Calu3 (cell line): ENCODE results near the gene COPB1. TPM values are rescaled to one million over a fixed set of nuclear protein-coding genes. Genes with fewer than 3 reads are reported as not detected.
A peak's percentile ranks its signal among the peaks of the same experiment; 100 is the strongest.

ENCODE experiments used
- BruUV-seq: library from RNA; stranded (reverse); fragments of 400-500 nt; replicated peaks from 2 replicates; lab custom pipeline; 2021; lab: Mats Ljungman, UMichigan
- CTCF ChIA-PET: fragments of 300-600 bp; sonication (Branson Sonifier 250); formaldehyde crosslinking; loops from one replicate; lab custom pipeline; 2022; ENCODE audit warnings: antibody characterized with exemption; lab: Charles Lee
- DNase-seq: peaks from one replicate; pipeline ENCODE4 v3.0.0; 2022
- H3K27ac Mint-ChIP-seq: one replicate; pipeline ENCODE4 v1.8.0; 2022; ENCODE audit warnings: mixed read lengths; ENCODE audit not compliant: unreplicated experiment
- H3K27me3 Mint-ChIP-seq: one replicate; pipeline ENCODE4 v1.8.0; 2022; ENCODE audit warnings: mixed read lengths; ENCODE audit not compliant: unreplicated experiment
- H3K36me3 Mint-ChIP-seq: one replicate; pipeline ENCODE4 v1.8.0; 2022; ENCODE audit warnings: mild to moderate bottlenecking, moderate library complexity, mixed read lengths; ENCODE audit not compliant: insufficient read depth, unreplicated experiment
- H3K4me1 Mint-ChIP-seq: one replicate; pipeline ENCODE4 v1.8.0; 2022; ENCODE audit warnings: mild to moderate bottlenecking, low read depth, mixed read lengths; ENCODE audit not compliant: unreplicated experiment
- H3K4me3 Mint-ChIP-seq: one replicate; pipeline ENCODE4 v1.8.0; 2022; ENCODE audit warnings: mild to moderate bottlenecking, low read depth, moderate library complexity, mixed read lengths; ENCODE audit not compliant: unreplicated experiment
- H3K9me3 Mint-ChIP-seq: one replicate; pipeline ENCODE4 v1.8.0; 2022; ENCODE audit warnings: low read depth, mixed read lengths; ENCODE audit not compliant: unreplicated experiment
- intact Hi-C: fragments of 100-400 bp; cut with micrococcal nuclease; formaldehyde crosslinking; loops from one replicate; pipeline ENCODE4 v1.10.0; 2022; ENCODE audit not compliant: unreplicated experiment
- total RNA-seq: library from RNA; stranded (reverse); gene quantifications from 2 replicates; pipeline ENCODE4 v1.2.3, GENCODE V29; 2022
- TF ChIP-seq, protein P1 (sequence below): fragments of 200-600 bp; IDR thresholded peaks from one replicate; pipeline ENCODE4 v1.8.0; 2022; ENCODE audit warnings: antibody characterized with exemption; ENCODE audit not compliant: unreplicated experiment

Gene COPB1
- total RNA-seq, 1 experiment from 2014 or later = 95.5 TPM

DNA sequence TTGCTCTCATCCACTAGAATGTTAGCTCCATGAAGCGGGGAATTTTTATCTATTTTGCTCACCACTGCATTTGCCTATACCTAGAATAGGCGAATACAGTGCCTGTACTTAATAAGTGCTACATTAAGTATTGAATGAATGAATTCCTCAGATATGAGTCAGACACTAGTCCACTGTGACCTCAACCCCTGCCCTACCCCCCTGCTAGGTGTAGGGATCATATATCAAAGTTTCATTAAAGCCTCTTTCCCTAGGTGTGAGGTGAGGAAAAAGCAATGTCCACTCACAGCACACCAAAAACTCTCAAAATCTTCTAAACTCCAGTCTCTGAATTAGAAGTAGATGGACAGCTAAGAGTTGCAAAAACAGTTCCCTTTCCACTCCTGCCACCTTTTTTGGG lies 30.3 kb upstream of the COPB1 start:
- no peaks in the 10 kb centered on the region for H3K36me3 Mint-ChIP-seq
- intact Hi-C loops = no loop called here
- BruUV-seq = no TSS peak
- TF ChIP-seq, protein P1, sequence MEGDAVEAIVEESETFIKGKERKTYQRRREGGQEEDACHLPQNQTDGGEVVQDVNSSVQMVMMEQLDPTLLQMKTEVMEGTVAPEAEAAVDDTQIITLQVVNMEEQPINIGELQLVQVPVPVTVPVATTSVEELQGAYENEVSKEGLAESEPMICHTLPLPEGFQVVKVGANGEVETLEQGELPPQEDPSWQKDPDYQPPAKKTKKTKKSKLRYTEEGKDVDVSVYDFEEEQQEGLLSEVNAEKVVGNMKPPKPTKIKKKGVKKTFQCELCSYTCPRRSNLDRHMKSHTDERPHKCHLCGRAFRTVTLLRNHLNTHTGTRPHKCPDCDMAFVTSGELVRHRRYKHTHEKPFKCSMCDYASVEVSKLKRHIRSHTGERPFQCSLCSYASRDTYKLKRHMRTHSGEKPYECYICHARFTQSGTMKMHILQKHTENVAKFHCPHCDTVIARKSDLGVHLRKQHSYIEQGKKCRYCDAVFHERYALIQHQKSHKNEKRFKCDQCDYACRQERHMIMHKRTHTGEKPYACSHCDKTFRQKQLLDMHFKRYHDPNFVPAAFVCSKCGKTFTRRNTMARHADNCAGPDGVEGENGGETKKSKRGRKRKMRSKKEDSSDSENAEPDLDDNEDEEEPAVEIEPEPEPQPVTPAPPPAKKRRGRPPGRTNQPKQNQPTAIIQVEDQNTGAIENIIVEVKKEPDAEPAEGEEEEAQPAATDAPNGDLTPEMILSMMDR = no peak
- CTCF ChIA-PET = interaction anchor here (0.7 kb wide), 1 partner anchor 270 kb away, joined by 4 read pairs; no protein-coding TSS in a partner anchor
- no peaks in the 10 kb centered on the region for H3K27me3 Mint-ChIP-seq
- H3K4me3 Mint-ChIP-seq = no peak overlapping the region
- peaks cover 13% of the 10 kb centered on the region for H3K4me1 Mint-ChIP-seq
- no peaks in the 10 kb centered on the region for H3K9me3 Mint-ChIP-seq
- H3K27ac Mint-ChIP-seq = no peak overlapping the region
- DNase-seq = peak; percentile 61

DNA sequence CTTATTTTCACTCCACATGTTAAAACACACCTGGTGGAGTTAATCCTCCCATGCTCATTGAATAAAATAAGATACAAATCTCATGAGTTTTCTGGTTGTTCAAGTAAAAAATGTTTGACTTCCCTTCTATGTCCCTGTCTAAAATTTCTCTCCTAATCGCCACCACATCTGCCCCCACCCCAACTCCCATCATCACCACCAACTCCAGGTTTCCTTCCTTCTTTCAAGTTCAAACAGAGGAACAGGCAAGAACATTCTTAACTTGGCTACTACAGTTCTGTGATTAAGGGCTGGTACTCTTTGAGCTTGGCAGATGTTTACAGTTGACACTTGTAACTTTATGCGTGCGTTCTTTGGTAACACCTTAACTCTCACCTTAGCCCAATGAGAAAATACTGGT lies 29.7 kb upstream of the COPB1 start:
- no peaks in the 10 kb centered on the region for H3K9me3 Mint-ChIP-seq
- CTCF ChIA-PET = no interaction called here
- H3K36me3 Mint-ChIP-seq = no peaks in the 10 kb centered on the region
- no peaks in the 10 kb centered on the region for H3K27me3 Mint-ChIP-seq
- no peak overlapping the region for H3K4me3 Mint-ChIP-seq
- no TSS peak for BruUV-seq
- TF ChIP-seq, protein P1 = no peak
- DNase-seq = no peak
- H3K27ac Mint-ChIP-seq = no peak overlapping the region
- H3K4me1 Mint-ChIP-seq = peaks cover 13% of the 10 kb centered on the region
- intact Hi-C loops = no loop called here

DNA sequence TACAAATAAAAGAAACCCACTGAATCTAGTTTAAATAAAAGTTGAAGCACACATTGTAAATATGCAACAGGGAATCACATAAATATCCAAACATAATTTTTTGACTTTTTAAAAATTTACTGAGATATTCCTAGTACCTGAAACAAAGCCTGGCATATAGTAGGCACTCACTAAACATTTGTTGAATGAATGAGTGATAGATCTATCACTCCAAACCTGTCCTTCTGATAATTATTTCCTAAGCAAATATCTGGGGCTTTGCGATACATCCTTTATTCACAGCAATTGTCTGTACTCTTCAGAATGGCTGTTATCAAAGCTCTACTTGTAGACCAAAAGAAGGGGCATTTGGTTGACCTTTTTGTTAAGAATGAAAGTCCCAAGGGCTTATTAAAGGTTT lies 23.2 kb upstream of the COPB1 start:
- TF ChIP-seq, protein P1 = no peak
- DNase-seq = no peak
- no peaks in the 10 kb centered on the region for H3K9me3 Mint-ChIP-seq
- H3K27ac Mint-ChIP-seq = no peak overlapping the region
- peaks cover 16% of the 10 kb centered on the region for H3K4me1 Mint-ChIP-seq
- intact Hi-C loops = loop anchor here (5.0 kb wide), 1 partner anchor 124 kb away; no protein-coding TSS in a partner anchor
- H3K36me3 Mint-ChIP-seq = peaks cover 33% of the 10 kb centered on the region
- H3K27me3 Mint-ChIP-seq = no peaks in the 10 kb centered on the region
- no TSS peak for BruUV-seq
- no peak overlapping the region for H3K4me3 Mint-ChIP-seq
- CTCF ChIA-PET = interaction anchor here (1.1 kb wide), 1 partner anchor 11 kb away, joined by 7 read pairs; no protein-coding TSS in a partner anchor

DNA sequence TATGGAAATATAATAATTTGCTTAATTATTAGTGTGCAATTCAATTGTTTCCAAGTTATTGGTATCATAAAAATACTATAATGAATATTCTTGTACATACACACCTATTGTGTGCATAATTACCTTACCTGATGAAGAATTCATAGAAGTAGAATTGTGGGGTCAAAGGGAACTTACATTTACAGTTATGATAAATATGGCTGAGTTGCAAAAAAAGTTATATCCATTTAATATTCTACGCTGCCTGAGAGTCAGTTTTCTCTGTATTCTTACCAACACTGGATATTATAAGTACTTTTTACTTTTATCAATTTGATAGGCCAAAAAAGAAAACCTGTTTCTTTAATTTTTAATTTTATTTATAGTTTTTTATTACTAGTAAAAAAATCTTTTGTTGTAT lies 22.6 kb upstream of the COPB1 start:
- Mint-ChIP-seq H3K27me3 (no peaks in the 10 kb centered on the region), H3K36me3 (peaks cover 37% of the 10 kb centered on the region), H3K4me3 (no peak overlapping the region), H3K27ac (no peak overlapping the region), H3K4me1 (peaks cover 16% of the 10 kb centered on the region), H3K9me3 (no peaks in the 10 kb centered on the region)
- no peak for DNase-seq
- intact Hi-C loops = loop anchor here (5.0 kb wide), 1 partner anchor 125 kb away; no protein-coding TSS in a partner anchor
- BruUV-seq = no TSS peak
- TF ChIP-seq, protein P1 = no peak
- CTCF ChIA-PET = no interaction called here
